Neural crest cell (in vitro differentiated cells): ENCODE measurements around the gene ARL15. TPM values are rescaled to one million over a fixed set of nuclear protein-coding genes. Genes with fewer than 3 reads are reported as not detected.
"Not testable (repeated sequence)": the region's sequence is repeated elsewhere in the genome, so short reads cannot be mapped to it uniquely, and the experiment has no call there.

ENCODE experiments used
- DNase-seq: peaks from one replicate; pipeline ENCODE4 v3.0.0; 2021; ENCODE audit warnings: low read depth, mixed read lengths, low spot score
- H3K27ac Mint-ChIP-seq: one replicate; pipeline ENCODE4 v1.8.0; 2021; ENCODE audit warnings: mild to moderate bottlenecking, mixed read lengths; ENCODE audit not compliant: unreplicated experiment
- H3K27me3 Mint-ChIP-seq: 2 replicates; pipeline ENCODE4 v1.8.0; 2021; ENCODE audit warnings: low read depth, mild to moderate bottlenecking, mixed read lengths
- H3K36me3 Mint-ChIP-seq: 2 replicates; pipeline ENCODE4 v1.8.0; 2021; ENCODE audit warnings: low read depth, mild to moderate bottlenecking, mixed read lengths
- H3K4me1 Mint-ChIP-seq: 2 replicates; pipeline ENCODE4 v1.8.0; 2021; ENCODE audit warnings: mixed read lengths
- H3K4me3 Mint-ChIP-seq: one replicate; pipeline ENCODE4 v1.8.0; 2021; ENCODE audit warnings: mild to moderate bottlenecking, mixed read lengths
- H3K9me3 Mint-ChIP-seq: 2 replicates; pipeline ENCODE4 v1.8.0; 2021; ENCODE audit warnings: mixed read lengths
- total RNA-seq: library from RNA; stranded (reverse); gene quantifications from 2 replicates; pipeline ENCODE4 v1.2.1, GENCODE V29; 2021
- TF ChIP-seq, protein P1 (sequence below): fragments of 200-600 bp; sonication (generic); conservative IDR thresholded peaks from 2 replicates; pipeline ENCODE4 v1.5.0; 2021; ENCODE audit warnings: antibody characterized with exemption, mild to moderate bottlenecking

The ARL15 gene
- total RNA-seq, 1 donor from 2014 or later: 18.4 TPM

GRCh38 chr5:54049144-54049543 is 261.2 kb downstream of the ARL15 start:
- no peak for DNase-seq
- H3K36me3 Mint-ChIP-seq: no peaks in the 10 kb centered on the region
- no peaks in the 10 kb centered on the region for H3K9me3 Mint-ChIP-seq
- H3K27me3 Mint-ChIP-seq: no peaks in the 10 kb centered on the region
- no peak overlapping the region for H3K27ac Mint-ChIP-seq
- H3K4me1 Mint-ChIP-seq: no peaks in the 10 kb centered on the region
- TF ChIP-seq, protein P1, sequence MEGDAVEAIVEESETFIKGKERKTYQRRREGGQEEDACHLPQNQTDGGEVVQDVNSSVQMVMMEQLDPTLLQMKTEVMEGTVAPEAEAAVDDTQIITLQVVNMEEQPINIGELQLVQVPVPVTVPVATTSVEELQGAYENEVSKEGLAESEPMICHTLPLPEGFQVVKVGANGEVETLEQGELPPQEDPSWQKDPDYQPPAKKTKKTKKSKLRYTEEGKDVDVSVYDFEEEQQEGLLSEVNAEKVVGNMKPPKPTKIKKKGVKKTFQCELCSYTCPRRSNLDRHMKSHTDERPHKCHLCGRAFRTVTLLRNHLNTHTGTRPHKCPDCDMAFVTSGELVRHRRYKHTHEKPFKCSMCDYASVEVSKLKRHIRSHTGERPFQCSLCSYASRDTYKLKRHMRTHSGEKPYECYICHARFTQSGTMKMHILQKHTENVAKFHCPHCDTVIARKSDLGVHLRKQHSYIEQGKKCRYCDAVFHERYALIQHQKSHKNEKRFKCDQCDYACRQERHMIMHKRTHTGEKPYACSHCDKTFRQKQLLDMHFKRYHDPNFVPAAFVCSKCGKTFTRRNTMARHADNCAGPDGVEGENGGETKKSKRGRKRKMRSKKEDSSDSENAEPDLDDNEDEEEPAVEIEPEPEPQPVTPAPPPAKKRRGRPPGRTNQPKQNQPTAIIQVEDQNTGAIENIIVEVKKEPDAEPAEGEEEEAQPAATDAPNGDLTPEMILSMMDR: no peak
- no peak overlapping the region for H3K4me3 Mint-ChIP-seq

DNA sequence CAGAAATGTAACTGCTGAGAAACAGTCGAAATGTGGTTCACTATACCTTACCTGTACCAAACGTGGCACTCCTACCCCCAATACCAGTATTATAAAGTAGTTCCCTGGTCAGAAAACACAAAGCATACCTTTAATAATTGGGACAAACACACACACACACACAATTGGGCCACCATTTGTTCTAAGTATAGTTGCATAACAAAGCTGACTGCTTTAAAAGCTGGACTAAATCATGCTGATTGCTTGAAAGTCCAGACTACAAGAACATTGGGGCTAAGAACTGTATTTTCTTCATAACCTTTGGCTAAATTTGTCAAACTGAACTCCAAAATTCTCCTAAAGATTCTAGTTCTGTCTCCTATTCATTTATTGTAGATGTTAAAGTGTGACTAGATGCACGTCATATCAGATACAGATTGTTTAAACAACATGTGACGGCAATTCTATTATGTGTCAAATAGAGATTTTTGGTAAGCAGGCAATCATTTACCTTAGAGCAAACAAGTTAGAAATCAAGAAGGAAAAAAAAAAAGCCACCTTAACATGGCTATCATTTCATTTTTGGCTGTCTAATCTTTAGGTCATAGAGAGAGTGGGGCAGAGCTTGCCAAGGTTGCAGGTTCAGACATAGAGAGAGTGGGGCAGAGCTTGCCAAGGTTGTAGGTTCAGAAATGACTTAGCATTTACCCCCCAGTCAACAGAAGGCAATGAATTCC is 265.1 kb downstream of the ARL15 start:
- DNase-seq: no peak
- Mint-ChIP-seq H3K27me3 (no peaks in the 10 kb centered on the region), H3K4me3 (no peak overlapping the region), H3K27ac (no peak overlapping the region), H3K36me3 (no peaks in the 10 kb centered on the region), H3K9me3 (no peaks in the 10 kb centered on the region), H3K4me1 (no peaks in the 10 kb centered on the region)
- TF ChIP-seq, protein P1: no peak

DNA sequence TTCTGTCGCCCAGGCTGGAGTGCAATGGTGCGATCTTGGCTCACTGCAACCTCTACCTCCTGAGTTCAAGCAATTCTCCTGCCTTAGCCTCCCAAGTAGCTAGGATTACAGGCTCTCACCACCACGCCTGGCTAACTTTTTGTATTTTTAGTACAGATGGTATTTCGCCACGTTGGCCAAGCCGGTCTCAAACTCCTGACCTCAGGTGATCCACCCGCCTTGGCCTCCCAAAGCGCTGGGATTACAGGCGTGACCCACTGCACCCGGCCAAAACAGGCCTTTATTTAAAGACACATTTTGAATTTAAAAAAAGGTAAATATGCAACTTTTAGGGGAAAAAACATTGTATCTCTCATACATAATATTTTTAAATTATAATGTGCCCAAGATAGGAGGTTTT is 266.1 kb downstream of the ARL15 start:
- H3K4me1 Mint-ChIP-seq, H3K9me3 Mint-ChIP-seq, H3K27ac Mint-ChIP-seq, H3K27me3 Mint-ChIP-seq, H3K36me3 Mint-ChIP-seq, DNase-seq, H3K4me3 Mint-ChIP-seq: not testable (repeated sequence)

DNA sequence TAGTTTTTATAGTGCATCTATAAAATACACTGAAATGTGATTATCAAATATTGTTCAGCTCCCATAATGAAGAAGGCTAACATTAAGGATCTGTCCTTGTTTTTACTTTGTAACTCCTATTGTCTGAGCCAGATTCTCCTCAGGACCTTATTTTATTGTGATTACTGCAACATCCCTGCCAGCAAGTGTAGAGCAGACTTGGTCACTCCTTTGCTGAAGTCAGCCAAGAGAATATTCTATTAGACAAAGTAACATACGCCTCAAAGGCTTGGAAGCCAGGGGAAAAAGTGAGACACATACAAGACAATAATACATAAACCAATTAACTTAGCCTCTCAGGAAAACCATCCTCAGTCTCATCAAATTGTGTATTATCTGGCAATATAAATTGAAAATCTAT is 269.6 kb downstream of the ARL15 start:
- H3K4me3 Mint-ChIP-seq: no peak overlapping the region
- no peaks in the 10 kb centered on the region for H3K36me3 Mint-ChIP-seq
- no peaks in the 10 kb centered on the region for H3K4me1 Mint-ChIP-seq
- DNase-seq: no peak
- no peak overlapping the region for H3K27ac Mint-ChIP-seq
- no peaks in the 10 kb centered on the region for H3K9me3 Mint-ChIP-seq
- no peaks in the 10 kb centered on the region for H3K27me3 Mint-ChIP-seq
- TF ChIP-seq, protein P1: no peak

- no peaks in the 10 kb centered on the region for H3K36me3 Mint-ChIP-seq
- DNase-seq: no peak
- no peak overlapping the region for H3K27ac Mint-ChIP-seq
- no peak overlapping the region for H3K4me3 Mint-ChIP-seq
- no peaks in the 10 kb centered on the region for H3K9me3 Mint-ChIP-seq
- no peaks in the 10 kb centered on the region for H3K27me3 Mint-ChIP-seq
- no peaks in the 10 kb centered on the region for H3K4me1 Mint-ChIP-seq
- TF ChIP-seq, protein P1: no peak
Measured at GRCh38 chr5:54040018-54040417, 270.4 kb downstream of the ARL15 start.

GRCh38 chr5:54037205-54037604 is 273.2 kb downstream of the ARL15 start:
- H3K27ac Mint-ChIP-seq: no peak overlapping the region
- TF ChIP-seq, protein P1: no peak
- H3K27me3 Mint-ChIP-seq: no peaks in the 10 kb centered on the region
- no peaks in the 10 kb centered on the region for H3K36me3 Mint-ChIP-seq
- DNase-seq: no peak
- no peaks in the 10 kb centered on the region for H3K4me1 Mint-ChIP-seq
- H3K9me3 Mint-ChIP-seq: no peaks in the 10 kb centered on the region
- H3K4me3 Mint-ChIP-seq: no peak overlapping the region
